T-helper 17 cell (primary cell): ENCODE results near the gene SHLD2. TPM values are rescaled to one million over a fixed set of nuclear protein-coding genes. Genes with fewer than 3 reads are reported as not detected.
A peak's percentile ranks its signal among the peaks of the same experiment; 100 is the strongest.
"Not testable (repeated sequence)": the region's sequence is repeated elsewhere in the genome, so short reads cannot be mapped to it uniquely, and the experiment has no call there.

Experiments
- ATAC-seq: fragments of 150-1000 bp; cut with Tn5 transposase; 2 replicates; pipeline ENCODE4 v1.10.0; 2021; ENCODE audit warnings: mild to moderate bottlenecking, moderate library complexity
- DNase-seq, 3 donors: peaks; one replicate each; pipeline versions ENCODE4 v3.0.0 to v3.0.0-alpha.2; 2020 to 2021
- H3K9me3 ChIP-seq: one replicate; pipeline ENCODE4 v1.7.0; 2013; ENCODE audit warnings: low read length, mild to moderate bottlenecking; ENCODE audit not compliant: control insufficient read depth, poor library complexity, severe bottlenecking
- H3K27ac Mint-ChIP-seq: one replicate; pipeline ENCODE4 v1.8.0; 2022; ENCODE audit warnings: mild to moderate bottlenecking, moderate library complexity, mixed read lengths
- H3K27me3 Mint-ChIP-seq: one replicate; pipeline ENCODE4 v1.8.0; 2022; ENCODE audit warnings: mixed read lengths
- H3K36me3 Mint-ChIP-seq: one replicate; pipeline ENCODE4 v1.8.0; 2022; ENCODE audit warnings: low read depth, mixed read lengths
- H3K4me1 Mint-ChIP-seq: one replicate; pipeline ENCODE4 v1.8.0; 2022; ENCODE audit warnings: mild to moderate bottlenecking, mixed read lengths
- H3K4me3 Mint-ChIP-seq: one replicate; pipeline ENCODE4 v1.8.0; 2022; ENCODE audit warnings: mild to moderate bottlenecking, moderate library complexity, mixed read lengths
- total RNA-seq, 4 donors: library from RNA in 2 of 4; stranded (reverse) in 2 of 4; gene quantifications; one replicate each; pipeline ENCODE4 v1.2.3 and lab custom pipeline; 2022 to 2026

Gene SHLD2
- total RNA-seq, 2 donors from 2014 or later = 28.9 to 31.3 TPM

DNA sequence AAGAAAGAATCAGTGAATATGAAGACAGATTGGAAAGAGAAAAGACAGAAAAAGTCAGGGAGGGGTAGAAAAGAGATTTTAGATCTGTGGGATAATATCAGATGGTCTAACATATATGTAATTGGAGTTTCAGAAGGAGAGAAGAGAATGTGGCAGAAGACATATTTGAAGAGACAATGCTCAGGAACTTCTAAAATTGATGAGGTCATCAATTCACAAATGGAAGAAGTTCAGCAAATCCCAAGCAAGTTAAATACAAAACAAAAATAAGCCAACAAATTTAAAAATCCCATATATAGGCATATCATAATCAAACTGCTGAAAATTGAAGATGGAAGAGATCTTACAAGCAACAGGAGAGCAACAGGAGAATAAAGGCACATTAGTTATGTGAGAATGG is 42.5 kb downstream of the SHLD2 start:
- not testable (repeated sequence) for H3K27me3 Mint-ChIP-seq, H3K27ac Mint-ChIP-seq, H3K36me3 Mint-ChIP-seq, H3K4me3 Mint-ChIP-seq, H3K4me1 Mint-ChIP-seq, H3K9me3 ChIP-seq, DNase-seq, ATAC-seq

DNA sequence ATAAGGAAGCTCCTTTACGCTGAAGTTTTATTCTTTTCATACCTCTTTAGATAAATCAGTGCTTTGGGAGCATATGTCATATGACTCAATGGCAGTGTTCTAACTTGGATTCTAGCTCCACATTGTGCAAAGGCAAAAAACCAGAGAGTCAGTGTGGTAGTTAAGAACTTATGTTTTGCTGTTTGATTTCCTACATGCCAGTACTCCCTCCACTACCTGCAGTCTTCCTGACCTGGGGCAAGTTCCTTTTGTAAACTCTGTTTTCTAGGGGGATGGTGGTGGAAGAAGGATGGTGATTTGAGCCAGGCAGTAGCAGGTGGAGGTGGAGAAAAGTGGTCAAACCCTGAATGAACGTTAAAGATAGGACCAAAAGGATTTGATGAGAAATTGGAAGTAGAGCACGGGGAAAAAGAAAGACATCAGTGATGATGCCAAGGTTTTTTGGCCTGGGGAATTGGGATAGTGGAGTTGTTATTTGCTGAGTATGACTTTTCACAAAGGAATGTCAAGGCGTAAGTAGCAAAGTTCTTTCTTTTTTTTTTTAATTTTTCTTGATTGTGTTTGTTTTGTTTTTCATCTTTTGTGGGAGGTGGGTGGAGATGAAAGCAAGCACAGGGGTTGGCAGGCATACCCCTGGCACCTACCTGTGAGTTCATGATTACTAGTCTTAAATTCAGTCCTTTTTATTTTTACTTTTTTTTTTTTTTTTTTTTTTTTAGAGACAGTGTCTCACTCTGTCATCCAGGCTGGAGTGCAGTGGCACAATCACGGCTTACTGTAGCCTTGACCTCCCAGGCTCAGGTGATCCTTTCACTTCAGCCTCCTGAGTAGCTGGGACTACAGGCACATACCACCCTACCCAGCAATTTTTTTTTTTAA is 47.5 kb downstream of the SHLD2 start:
- H3K27me3 Mint-ChIP-seq, H3K4me3 Mint-ChIP-seq, ATAC-seq, H3K36me3 Mint-ChIP-seq, H3K27ac Mint-ChIP-seq, DNase-seq, H3K4me1 Mint-ChIP-seq, H3K9me3 ChIP-seq: not testable (repeated sequence)

DNA sequence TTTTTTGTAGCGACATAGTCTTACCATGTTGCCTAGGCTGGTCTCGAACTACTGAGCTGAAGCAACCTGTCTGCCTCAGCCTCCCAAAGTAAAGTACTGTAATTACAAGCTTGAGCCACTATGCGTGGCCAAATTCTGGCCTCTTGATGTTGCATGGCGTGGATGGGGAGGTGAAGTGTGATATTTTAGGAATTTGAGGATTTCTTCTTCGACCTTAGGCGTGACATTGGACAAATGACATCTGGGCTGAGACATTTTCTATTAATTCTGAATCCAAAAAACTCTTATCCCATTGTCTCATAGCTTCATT is 48.1 kb downstream of the SHLD2 start:
- not testable (repeated sequence) for H3K27me3 Mint-ChIP-seq, H3K27ac Mint-ChIP-seq, H3K4me1 Mint-ChIP-seq

DNA sequence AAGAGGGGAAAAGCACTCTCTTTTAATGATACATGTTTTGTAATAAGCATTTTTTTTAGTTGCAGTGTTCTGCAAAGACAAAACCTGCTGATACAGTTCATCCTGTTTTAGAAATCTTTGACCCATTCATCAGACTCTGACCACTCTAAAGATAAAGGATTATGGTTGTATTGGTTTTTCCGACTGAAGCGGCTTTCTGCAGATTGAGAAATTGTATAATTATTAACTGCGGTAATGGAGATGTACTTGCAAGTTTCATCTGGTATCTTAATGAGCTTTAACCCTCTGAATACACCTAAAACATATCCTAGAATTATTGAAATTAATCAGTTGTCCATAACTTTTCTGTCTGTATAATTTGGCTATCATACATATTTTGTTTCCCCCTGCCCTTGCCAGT is 50.6 kb downstream of the SHLD2 start:
- H3K4me1 Mint-ChIP-seq, ATAC-seq, H3K27me3 Mint-ChIP-seq, H3K4me3 Mint-ChIP-seq, DNase-seq, H3K36me3 Mint-ChIP-seq, H3K27ac Mint-ChIP-seq, H3K9me3 ChIP-seq: not testable (repeated sequence)

More for the DNA sequence above, 48.1 kb downstream of the SHLD2 start:
- not testable (repeated sequence) for ATAC-seq, H3K36me3 Mint-ChIP-seq, DNase-seq, H3K4me3 Mint-ChIP-seq, H3K9me3 ChIP-seq

DNA sequence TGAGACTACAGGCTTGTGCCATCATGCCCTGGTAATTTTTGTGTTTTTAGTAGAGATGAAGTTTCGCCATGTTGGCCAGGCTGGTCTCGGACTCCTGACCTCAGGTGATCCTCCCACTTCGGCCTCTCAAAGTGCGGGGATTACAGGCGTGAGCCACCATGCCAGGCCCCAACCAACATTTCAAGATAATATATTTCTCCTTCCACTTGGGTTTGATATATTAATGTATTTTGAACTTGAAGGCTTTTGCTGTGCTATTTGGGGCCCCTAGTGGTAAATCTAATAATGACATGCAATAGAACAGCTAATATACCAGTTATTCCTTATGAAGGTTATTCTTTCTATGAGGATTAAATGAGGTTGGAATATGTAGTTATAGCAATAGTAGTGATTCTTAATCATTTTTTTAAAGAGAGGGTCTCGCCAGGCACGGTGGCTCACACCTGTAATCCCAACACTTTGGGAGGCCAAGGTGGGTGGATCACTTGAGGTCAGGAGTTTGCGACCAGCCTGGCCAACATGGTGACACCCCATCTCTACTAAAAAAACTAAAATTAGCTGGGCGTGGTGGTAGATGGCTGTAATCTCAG is 54.1 kb downstream of the SHLD2 start:
- H3K4me3 Mint-ChIP-seq, H3K36me3 Mint-ChIP-seq, H3K27ac Mint-ChIP-seq, H3K9me3 ChIP-seq, H3K27me3 Mint-ChIP-seq, DNase-seq, H3K4me1 Mint-ChIP-seq: not testable (repeated sequence)
- peak; percentile 54 for ATAC-seq

DNA sequence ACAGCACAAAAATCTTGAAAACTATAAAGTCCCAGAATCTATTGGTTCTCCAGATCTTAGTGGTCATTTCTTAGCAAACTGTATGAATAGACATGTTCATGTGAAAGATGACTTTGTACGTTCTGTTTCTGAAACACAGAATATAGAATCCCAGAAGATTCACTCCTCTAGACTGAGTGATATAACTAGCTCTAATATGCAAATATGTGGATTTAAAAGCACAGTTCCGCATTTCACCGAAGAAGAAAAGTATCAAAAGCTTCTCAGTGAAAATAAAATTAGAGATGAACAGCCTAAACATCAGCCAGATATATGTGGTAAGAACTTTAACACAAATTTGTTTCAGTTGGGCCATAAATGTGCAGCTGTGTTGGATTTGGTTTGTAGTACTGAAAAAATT is 56.5 kb downstream of the SHLD2 start:
- DNase-seq, H3K27ac Mint-ChIP-seq, H3K4me1 Mint-ChIP-seq, ATAC-seq, H3K4me3 Mint-ChIP-seq, H3K27me3 Mint-ChIP-seq, H3K9me3 ChIP-seq, H3K36me3 Mint-ChIP-seq: not testable (repeated sequence)

DNA sequence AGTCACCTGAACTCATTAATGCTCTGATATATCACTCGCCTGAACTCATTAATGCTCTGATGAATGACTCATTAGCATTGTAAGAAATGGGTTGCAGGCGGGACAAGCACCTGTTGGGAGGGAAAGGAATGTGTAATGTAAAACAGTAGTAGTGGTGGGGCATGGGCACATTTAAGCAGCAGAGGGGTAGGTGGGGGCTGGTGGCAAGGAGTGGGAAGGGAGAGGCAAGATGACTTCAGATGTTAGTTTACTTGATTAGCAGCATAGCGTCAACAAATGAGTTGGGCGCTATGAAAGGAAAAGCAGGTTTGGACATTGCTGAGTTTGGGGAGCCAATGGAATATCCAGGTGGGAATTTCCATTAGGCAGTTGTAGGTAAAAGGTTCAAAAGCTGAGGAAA is 61.8 kb downstream of the SHLD2 start:
- not testable (repeated sequence) for ATAC-seq, H3K4me1 Mint-ChIP-seq, H3K27me3 Mint-ChIP-seq, DNase-seq, H3K9me3 ChIP-seq, H3K4me3 Mint-ChIP-seq, H3K27ac Mint-ChIP-seq, H3K36me3 Mint-ChIP-seq

DNA sequence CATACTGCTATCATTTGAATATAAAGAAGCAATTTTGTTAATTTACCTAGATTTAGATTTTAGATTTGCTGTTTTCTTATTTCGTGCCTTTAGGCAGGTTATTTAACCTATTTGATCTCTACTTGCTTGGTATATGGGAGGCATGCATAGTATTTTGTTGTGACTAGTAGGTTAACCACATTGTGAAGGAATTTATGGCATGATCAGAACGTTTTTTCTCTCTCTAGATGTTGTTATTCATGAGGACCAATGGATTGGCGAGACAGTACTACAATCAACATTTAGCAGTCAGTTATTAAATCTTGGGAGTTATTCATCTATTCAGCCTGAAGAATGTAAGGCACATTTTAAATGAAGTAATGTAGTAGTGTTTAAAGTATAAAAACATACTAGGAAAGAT is 62.8 kb downstream of the SHLD2 start:
- H3K4me3 Mint-ChIP-seq, H3K36me3 Mint-ChIP-seq, H3K27me3 Mint-ChIP-seq, H3K27ac Mint-ChIP-seq, H3K4me1 Mint-ChIP-seq, DNase-seq, ATAC-seq, H3K9me3 ChIP-seq: not testable (repeated sequence)

DNA sequence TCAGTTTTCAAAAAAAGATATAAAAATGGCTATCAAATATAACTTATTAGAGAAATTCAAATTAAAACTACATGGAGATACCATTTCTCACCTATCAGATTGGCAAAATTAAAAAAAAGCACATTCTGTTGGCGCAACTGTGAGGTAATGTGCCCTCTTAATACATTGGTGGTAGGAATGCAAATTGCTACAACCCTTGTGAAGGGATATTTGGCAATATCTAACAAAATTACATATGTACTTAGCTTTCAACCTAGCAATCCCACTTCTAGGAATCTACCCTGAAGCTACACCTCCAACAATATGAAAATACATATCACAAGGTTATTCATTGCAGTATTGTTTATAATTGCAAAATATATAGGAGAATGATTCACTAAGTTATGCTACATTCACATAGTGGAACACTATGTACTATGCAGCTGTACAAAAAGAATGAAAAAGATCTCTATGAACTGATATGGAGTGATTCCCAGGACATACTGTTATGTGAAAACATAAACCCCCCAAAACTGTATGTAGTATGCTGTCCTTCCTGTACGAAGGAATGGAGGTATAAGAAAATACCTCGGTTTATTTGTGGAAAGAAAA is 67.8 kb downstream of the SHLD2 start:
- ATAC-seq, H3K36me3 Mint-ChIP-seq, H3K27ac Mint-ChIP-seq, H3K4me3 Mint-ChIP-seq, H3K27me3 Mint-ChIP-seq, DNase-seq, H3K4me1 Mint-ChIP-seq, H3K9me3 ChIP-seq: not testable (repeated sequence)

DNA sequence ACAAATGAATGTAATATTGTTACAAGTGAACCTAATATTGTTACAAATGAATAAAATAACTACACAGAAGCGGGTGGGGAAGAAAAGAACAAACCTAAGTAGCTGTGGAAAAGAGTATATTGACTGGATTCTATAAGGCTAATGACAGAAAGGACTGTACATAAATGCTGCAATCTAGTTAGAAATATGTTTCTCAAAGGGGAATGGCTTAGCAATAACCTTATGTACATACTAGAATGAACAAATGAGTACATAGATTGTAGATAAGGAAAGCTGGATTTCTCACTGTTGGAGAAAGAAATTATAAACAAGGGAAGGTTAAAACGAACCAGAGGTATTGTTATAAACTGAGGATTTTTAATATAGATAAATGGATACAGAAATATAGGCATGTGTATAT is 68.4 kb downstream of the SHLD2 start:
- DNase-seq, H3K4me3 Mint-ChIP-seq, H3K9me3 ChIP-seq, H3K27me3 Mint-ChIP-seq, H3K27ac Mint-ChIP-seq, H3K4me1 Mint-ChIP-seq, H3K36me3 Mint-ChIP-seq, ATAC-seq: not testable (repeated sequence)

DNA sequence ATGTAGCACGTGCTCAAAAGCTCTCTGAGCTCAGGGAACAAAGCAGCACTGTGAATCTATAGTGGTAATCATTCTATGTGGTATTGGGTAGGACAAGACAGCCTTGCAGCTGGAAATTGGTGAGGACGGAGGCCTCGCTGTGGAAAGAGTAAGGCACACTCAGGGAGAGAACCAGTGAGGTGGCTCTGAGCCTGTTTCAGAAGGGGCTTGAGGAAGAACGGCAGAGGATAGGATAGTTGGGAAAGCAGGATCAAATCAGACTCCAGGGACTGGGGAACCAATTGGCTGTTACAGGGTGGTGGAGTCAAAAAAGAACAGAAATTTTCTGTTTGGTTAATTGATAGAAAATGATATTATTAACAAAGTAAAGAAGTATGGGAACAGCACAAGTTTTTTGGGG is 74.9 kb downstream of the SHLD2 start:
- not testable (repeated sequence) for ATAC-seq, H3K4me3 Mint-ChIP-seq, H3K27ac Mint-ChIP-seq, H3K27me3 Mint-ChIP-seq, H3K36me3 Mint-ChIP-seq, DNase-seq, H3K4me1 Mint-ChIP-seq, H3K9me3 ChIP-seq

DNA sequence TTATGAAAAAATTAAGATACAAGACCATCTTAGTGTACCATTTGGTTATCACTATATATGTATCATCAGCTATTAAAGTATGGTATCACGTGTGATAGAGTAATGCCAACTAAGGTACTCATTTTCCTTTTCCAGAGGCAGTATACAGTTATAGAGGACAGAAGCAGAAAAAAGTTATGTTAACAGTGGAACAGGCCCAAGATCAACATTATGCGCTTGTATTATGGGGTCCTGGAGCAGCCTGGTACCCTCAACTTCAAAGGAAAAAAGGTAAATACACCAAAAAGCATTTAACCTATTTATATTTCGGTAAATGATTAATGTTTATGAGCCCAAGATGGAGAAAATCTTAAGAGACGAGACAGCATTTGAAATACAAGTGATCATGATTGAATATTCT is 75.7 kb downstream of the SHLD2 start:
- not testable (repeated sequence) for H3K9me3 ChIP-seq, H3K4me3 Mint-ChIP-seq, H3K27ac Mint-ChIP-seq, DNase-seq, H3K4me1 Mint-ChIP-seq, H3K36me3 Mint-ChIP-seq, H3K27me3 Mint-ChIP-seq, ATAC-seq

DNA sequence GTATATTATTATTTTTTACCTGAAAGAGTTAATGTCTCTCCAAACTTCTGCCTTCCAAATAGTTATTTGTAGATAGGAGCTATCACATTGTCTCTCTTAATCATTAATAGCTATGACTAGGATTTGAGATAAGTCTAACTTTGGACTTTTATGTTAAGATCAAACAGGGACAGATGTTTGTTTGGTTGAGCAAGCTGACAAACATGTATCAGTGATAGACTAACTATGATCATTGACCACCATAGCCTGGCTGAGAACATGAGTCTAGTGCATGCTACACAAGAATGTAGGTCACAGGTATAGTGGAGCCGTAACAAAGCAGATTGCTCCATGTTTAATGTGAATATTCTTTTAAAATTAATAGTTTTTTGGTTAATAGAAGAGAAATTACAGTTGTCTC is 76.7 kb downstream of the SHLD2 start:
- H3K4me3 Mint-ChIP-seq, H3K9me3 ChIP-seq, DNase-seq, H3K27me3 Mint-ChIP-seq, ATAC-seq, H3K4me1 Mint-ChIP-seq, H3K27ac Mint-ChIP-seq, H3K36me3 Mint-ChIP-seq: not testable (repeated sequence)

DNA sequence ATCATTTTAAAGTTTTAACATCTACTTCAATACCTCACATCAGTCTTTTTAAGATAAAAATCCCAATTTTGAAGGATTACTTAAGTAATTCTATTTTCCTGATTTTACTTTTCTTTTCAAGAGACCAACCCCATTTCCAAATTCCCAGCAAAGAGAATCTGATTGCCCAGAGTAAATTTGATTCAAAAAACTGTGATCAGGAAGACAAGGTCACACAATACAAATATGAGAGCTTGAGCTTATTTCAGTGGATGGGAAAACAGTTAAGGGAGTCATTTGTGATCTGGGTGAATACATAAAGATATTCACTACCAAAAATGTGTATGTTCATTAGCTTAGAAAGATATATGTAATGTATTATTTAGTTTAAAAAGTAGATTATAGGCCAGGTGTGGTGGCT is 77.2 kb downstream of the SHLD2 start:
- not testable (repeated sequence) for H3K4me3 Mint-ChIP-seq, H3K27ac Mint-ChIP-seq, DNase-seq, H3K9me3 ChIP-seq, H3K4me1 Mint-ChIP-seq, ATAC-seq, H3K27me3 Mint-ChIP-seq, H3K36me3 Mint-ChIP-seq
